ENCODE data around the gene PSD. TPM values are rescaled to one million over a fixed set of nuclear protein-coding genes. Genes with fewer than 3 reads are reported as not detected.

PSD gene
- 68.8 and 84.3 TPM in 2 replicates for polyA plus RNA-seq
- polyA minus RNA-seq: 52.3 and 67.7 TPM in 2 replicates

- Histone ChIP-seq H3K9me2 (ENCODE audit: insufficient read depth, low read length) (no peaks in the 10 kb centered on the region), H3K36me3 (ENCODE audit: insufficient read depth, low read length) (no peaks in the 10 kb centered on the region), H3F3A (ENCODE audit: insufficient read depth, low read length, poor library complexity, severe bottlenecking) (peaks cover 6% of the 10 kb centered on the region), H3K4me2 (ENCODE audit: low read length) (peak within 1 kb of the TSS; percentile 98), H3K79me2 (replicated peaks; ENCODE audit: insufficient read depth, low read length) (peaks cover 5% of the 10 kb centered on the region), H3K9ac (ENCODE audit: low read length) (peak within 1 kb of the TSS; percentile 84), H3K27me3 (ENCODE audit: insufficient read depth, low read depth, low read length) (no peaks in the 10 kb centered on the region), H3K27ac (ENCODE audit: low read length) (peak within 1 kb of the TSS; percentile 93), H3K4me3 (ENCODE audit: low read length) (peak within 1 kb of the TSS; percentile 97), H4K20me1 (ENCODE audit: insufficient read depth) (no peaks in the 10 kb centered on the region), H2AFZ (ENCODE audit: low read depth, low read length) (peak within 1 kb of the TSS; percentile 63), H3K9me3 (ENCODE audit: low read length) (no peaks in the 10 kb centered on the region)
- peak; percentile 34 for TF ChIP-seq REST (IDR thresholded peaks at IDR 0.05; ENCODE audit: borderline replicate concordance)
- TF ChIP-seq SMC3 (conservative IDR thresholded peaks at IDR 0.05; ENCODE audit: poor library complexity): no peak
- TF ChIP-seq POLR2AphosphoS5 (IDR thresholded peaks at IDR 0.05): peak; percentile 67
- TF ChIP-seq MXI1 (conservative IDR thresholded peaks at IDR 0.05; ENCODE audit: poor library complexity, severe bottlenecking): peak; percentile 80
- no peak for TF ChIP-seq TAF1 (IDR thresholded peaks at IDR 0.05; ENCODE audit: low read depth)
Measured at GRCh38 chr10:102418622-102419268, at the start of gene PSD. Gene PSD, minus strand, starts transcription at chr10:102418785. Its CDS starts 1,747 bp downstream, at chr10:102417038.

- Histone ChIP-seq H2AFZ (ENCODE audit: low read depth, low read length) (no peak overlapping the region), H3K9ac (ENCODE audit: low read length) (no peak overlapping the region), H4K20me1 (ENCODE audit: insufficient read depth) (no peaks in the 10 kb centered on the region), H3K4me2 (ENCODE audit: low read length) (no peak overlapping the region), H3K36me3 (ENCODE audit: insufficient read depth, low read length) (no peaks in the 10 kb centered on the region), H3K9me2 (ENCODE audit: insufficient read depth, low read length) (no peaks in the 10 kb centered on the region), H3K9me3 (ENCODE audit: low read length) (no peaks in the 10 kb centered on the region), H3K27ac (ENCODE audit: low read length) (no peak overlapping the region), H3K79me2 (replicated peaks; ENCODE audit: insufficient read depth, low read length) (no peaks in the 10 kb centered on the region), H3K27me3 (ENCODE audit: insufficient read depth, low read depth, low read length) (no peaks in the 10 kb centered on the region), H3K4me3 (ENCODE audit: low read length) (no peak overlapping the region), H3F3A (ENCODE audit: insufficient read depth, low read length, poor library complexity, severe bottlenecking) (no peaks in the 10 kb centered on the region)
- no peak for TF ChIP-seq SMC3 (conservative IDR thresholded peaks at IDR 0.05; ENCODE audit: poor library complexity)
- TF ChIP-seq REST (IDR thresholded peaks at IDR 0.05; ENCODE audit: borderline replicate concordance): no peak
- no peak for TF ChIP-seq POLR2AphosphoS5 (IDR thresholded peaks at IDR 0.05)
- TF ChIP-seq TAF1 (IDR thresholded peaks at IDR 0.05; ENCODE audit: low read depth): no peak
- no peak for TF ChIP-seq EP300 (conservative IDR thresholded peaks at IDR 0.05; ENCODE audit: poor library complexity, severe bottlenecking)
- TF ChIP-seq EZH2 (IDR thresholded peaks at IDR 0.05; ENCODE audit: borderline replicate concordance, insufficient read depth, low read length, poor library complexity, severe bottlenecking): no peak
- no peak for TF ChIP-seq CTCF (IDR thresholded peaks at IDR 0.05; ENCODE audit: poor library complexity, severe bottlenecking)
- TF ChIP-seq RAD21 (conservative IDR thresholded peaks at IDR 0.05): no peak
- no peak for TF ChIP-seq MXI1 (conservative IDR thresholded peaks at IDR 0.05; ENCODE audit: poor library complexity, severe bottlenecking)
Measured at GRCh38 chr10:102467971-102468438, 49.4 kb upstream of the PSD start.
